HepG2 (cell line): ENCODE data around the gene C4B. TPM values are rescaled to one million over a fixed set of nuclear protein-coding genes. Genes with fewer than 3 reads are reported as not detected.

Experiments used
- ATAC-seq: fragments of 200-7000 bp; cut with Tn5 transposase; 3 replicates; pipeline ENCODE4 v1.9.1; 2020; ENCODE audit warnings: mild to moderate bottlenecking, moderate library complexity
- BruUV-seq: library from RNA; stranded (reverse); fragments of 400-500 nt; replicated peaks from 2 replicates; lab custom pipeline; 2021; lab: Mats Ljungman, UMichigan
- CTCF ChIA-PET: fragments of 300-600 bp; formaldehyde crosslinking; extraction: SDS; loops from one replicate; lab custom pipeline; 2021; ENCODE audit warnings: low total read pairs, inconsistent platforms, low intra/inter-chr PET ratio; lab: Yijun Ruan, JAX
- POLR2A ChIA-PET: fragments of 350-600 bp; sonication (Branson Sonifier 250); formaldehyde crosslinking; loops from one replicate; lab custom pipeline; 2020; ENCODE audit warnings: antibody characterized with exemption, inconsistent platforms; lab: Yijun Ruan, JAX
- DNase-seq: peaks from one replicate; pipeline ENCODE4 v3.0.0-alpha.2; 2015; ENCODE audit warnings: low spot score
- FAIRE-seq: peaks from 3 replicates; lab custom pipeline; 2011; peaks lifted over from hg19 to GRCh38; lab: Jason Lieb, UNC
- H2AFZ ChIP-seq: one replicate; pipeline ENCODE4 v1.6.1; 2011; ENCODE audit warnings: low read length, inconsistent platforms
- H3K27ac ChIP-seq: fragments of 300-600 bp; 3 replicates; pipeline ENCODE4 v1.8.0; 2011; ENCODE audit warnings: mixed run types, mild to moderate bottlenecking, mixed read lengths, low read length, inconsistent platforms; ENCODE audit not compliant: insufficient read depth; ENCODE audit errors: extremely low read length
- H3K27me3 ChIP-seq, 2 experiments: fragments of 200-600 bp in 1 of 2; 2 replicates in 1 of 2; 3 replicates in 1 of 2; pipeline versions ENCODE4 v1.6.0 to v1.8.0; 2011; ENCODE audit warnings: low read length in 2 of 2, mild to moderate bottlenecking in 2 of 2, moderate library complexity in 2 of 2, inconsistent platforms in 1 of 2; ENCODE audit not compliant: insufficient read depth in 2 of 2, control insufficient read depth in 1 of 2
- H3K36me3 ChIP-seq, 2 experiments: fragments of 200-600 bp in 1 of 2; replicated peaks in 1 of 2; 2 replicates in 1 of 2; 3 replicates in 1 of 2; pipeline versions ENCODE4 v1.5.1 to v1.8.0; 2011; ENCODE audit warnings: low read length in 2 of 2, inconsistent platforms in 1 of 2; ENCODE audit not compliant: insufficient read depth in 2 of 2, control insufficient read depth in 1 of 2
- H3K4me1 ChIP-seq: 2 replicates; pipeline ENCODE4 v1.5.1; 2012; ENCODE audit warnings: low read length, inconsistent platforms; ENCODE audit not compliant: insufficient read depth
- H3K4me2 ChIP-seq: 2 replicates; pipeline ENCODE4 v1.6.0; 2011; ENCODE audit warnings: low read depth, low read length, inconsistent platforms
- H3K4me3 ChIP-seq, 3 experiments: fragments of 200-600 bp in 1 of 3; sonication (generic), shearing (Covaris generic) in 1 of 3; replicated peaks in 1 of 3; 2 replicates each; pipeline ENCODE4 v1.5.1; 2011 to 2016; ENCODE audit warnings: low read length in 3 of 3, inconsistent platforms in 2 of 3, low read depth in 2 of 3, mild to moderate bottlenecking in 2 of 3, control low read depth in 1 of 3, mixed read lengths in 1 of 3; ENCODE audit not compliant: insufficient read depth in 1 of 3
- H3K79me2 ChIP-seq: one replicate; pipeline ENCODE4 v1.6.1; 2011; ENCODE audit warnings: low read length, inconsistent platforms; ENCODE audit not compliant: insufficient read depth
- H3K9ac ChIP-seq: 2 replicates; pipeline ENCODE4 v1.6.0; 2011; ENCODE audit warnings: mild to moderate bottlenecking, low read depth, low read length, inconsistent platforms; ENCODE audit not compliant: insufficient read depth
- H3K9me3 ChIP-seq: 2 replicates; pipeline ENCODE4 v1.5.1; 2012; ENCODE audit warnings: mild to moderate bottlenecking, low read length
- H4K20me1 ChIP-seq: 2 replicates; pipeline ENCODE4 v1.6.0; 2011; ENCODE audit warnings: inconsistent platforms, mild to moderate bottlenecking, low read length, moderate library complexity; ENCODE audit not compliant: insufficient read depth
- CEBPZ ChIP-seq: IDR thresholded peaks from 2 replicates; pipeline ENCODE4 v1.6.1; 2012; ENCODE audit warnings: low read length, improper control_type of control experiment
- GRHL1 ChIP-seq: sonication (generic); formaldehyde crosslinking; conservative IDR thresholded peaks from 2 replicates; pipeline ENCODE4 v1.8.0; 2022; ENCODE audit warnings: missing genetic modification reagents
- MXD1 ChIP-seq: sonication (generic); formaldehyde crosslinking; IDR thresholded peaks from 2 replicates; pipeline ENCODE4 v1.4.0; 2020; ENCODE audit warnings: mild to moderate bottlenecking, missing genetic modification reagents
- NFIC ChIP-seq: IDR thresholded peaks from 2 replicates; pipeline ENCODE4 v1.6.1; 2012; ENCODE audit warnings: mild to moderate bottlenecking, low read length, inconsistent platforms
- RBFOX2 ChIP-seq: fragments of 200-400 bp; formaldehyde crosslinking; IDR thresholded peaks from 2 replicates; pipeline ENCODE4 v1.6.1; 2017; ENCODE audit warnings: low read depth, mild to moderate bottlenecking, low read length
- SNAPC4 ChIP-seq: sonication (generic); formaldehyde crosslinking; IDR thresholded peaks from 2 replicates; pipeline ENCODE4 v1.4.0; 2020; ENCODE audit warnings: mild to moderate bottlenecking, missing genetic modification reagents
- THRA ChIP-seq: sonication (generic); formaldehyde crosslinking; IDR thresholded peaks from 2 replicates; pipeline ENCODE4 v1.4.0; 2020; ENCODE audit warnings: missing genetic modification reagents, borderline replicate concordance
- ZNF224 ChIP-seq: sonication (generic); formaldehyde crosslinking; IDR thresholded peaks from 2 replicates; pipeline ENCODE4 v1.5.0; 2020; ENCODE audit warnings: mild to moderate bottlenecking, missing genetic modification reagents
- ZNF580 ChIP-seq: IDR thresholded peaks from 2 replicates; pipeline ENCODE4 v1.6.1; 2016; ENCODE audit warnings: low read depth, borderline replicate concordance
- WGBS: methylation state at CpG from one replicate; pipeline ENCODE4 v1.1.6; 2017; ENCODE audit warnings: low lambda C conversion rate; 5-methylcytosine and 5-hydroxymethylcytosine counted together
- in situ Hi-C: cut with HindIII; loops from 2 replicates; pipeline ENCODE4 v1.10.0; 2017; ENCODE audit warnings: low pct_unique_long_range_greater_than_20kb; ENCODE audit not compliant: extremely low pct_ligation_motif_present
- intact Hi-C: fragments of 100-400 bp; cut with micrococcal nuclease; formaldehyde crosslinking; loops from one replicate; pipeline ENCODE4 v1.10.0; 2022; ENCODE audit not compliant: unreplicated experiment
- polyA plus RNA-seq, 8 experiments: library from polyadenylated mRNA; depleted of rRNA in 3 of 8; stranded (reverse) in 7 of 8; unstranded in 1 of 8; fragments of >200 nt; fragmentation: Illumina TruSeq in 4 of 8; extraction: Trizol in 4 of 8; gene quantifications; 2 replicates each; pipeline versions ENCODE4 v1.2.1 to v1.2.3, GENCODE V29; 2011 to 2016; ENCODE audit warnings: low read depth in 4 of 8, missing spikeins in 1 of 8, mixed read lengths in 1 of 8; ENCODE audit not compliant: insufficient read depth in 1 of 8
- total RNA-seq, 5 experiments: library from RNA; depleted of rRNA; stranded (reverse); fragments of >200 nt; fragmentation: Illumina TruSeq; extraction: Trizol; gene quantifications; 2 replicates each; pipeline ENCODE4 v1.2.3, GENCODE V29; 2016; ENCODE audit warnings: low read depth in 1 of 5

The C4B gene
- total and polyA plus RNA-seq, 2 of the 13 experiments (the other 11 are each of a cell fraction or from before 2014, with no cell fraction given) = 167 to 538 TPM

- FAIRE-seq (no peak), ATAC-seq (no peak), DNase-seq (no peak)
- Histone ChIP-seq H3K27me3 (no peaks in the 10 kb centered on the region; a peak in 1 of 5 replicates), H3K9me3 (no peaks in the 10 kb centered on the region), H3K27ac (peak overlapping the region; percentile 86), H3K9ac (peak overlapping the region; percentile 88), H3K4me2 (peak overlapping the region; percentile 99), H4K20me1 (no peaks in the 10 kb centered on the region), H2AFZ (no peak overlapping the region), H3K36me3 (peaks cover 30 to 48% of the 10 kb centered on the region in 2 experiments), H3K79me2 (peaks cover 21% of the 10 kb centered on the region), H3K4me3 (peak overlapping the region; percentile 73 to 94 (median 90)), H3K4me1 (peaks cover 32% of the 10 kb centered on the region)
- in situ Hi-C loops = no loop called here
- no TSS peak for BruUV-seq
- ChIA-PET POLR2A (interaction anchor here (0.7 to 6.1 kb wide), 8 partner anchors 8 to 319 kb away, joined by 4 to 142 read pairs (median 8); partner anchors contain the start of genes ATF6B, BAG6, C2 and CFB), CTCF (no interaction called here)
- intact Hi-C loops = no loop called here
- 91% methylated on average over 18 of the region's 18 CpGs for WGBS
- TF ChIP-seq MXD1 (CRISPR knock-in tag) = no peak
- 0 out of 2 replicates have a peak, but pooled peaks have one; percentile 19 for TF ChIP-seq NFIC
- no peak for TF ChIP-seq ZNF580 (CRISPR knock-in tag)
- TF ChIP-seq THRA (CRISPR knock-in tag) = no peak
- TF ChIP-seq SNAPC4 (CRISPR knock-in tag) = 0 out of 2 replicates have a peak, but pooled peaks have one; percentile 3
- TF ChIP-seq ZNF224 = no peak
- peak; percentile 9; the same call in 1 of the 2 replicates for TF ChIP-seq RBFOX2
- TF ChIP-seq GRHL1 (CRISPR knock-in tag) = no peak
- no peak for TF ChIP-seq CEBPZ
Observed at GRCh38 chr6:31970604-31971271, 43.9 kb upstream of the C4B start.
